Frontal cortex (tissue), 4 donors: ENCODE measurements around the gene OAF. TPM values are rescaled to one million over a fixed set of nuclear protein-coding genes. Genes with fewer than 3 reads are reported as not detected.
"Not testable (repeated sequence)": the region's sequence is repeated elsewhere in the genome, so short reads cannot be mapped to it uniquely, and the experiment has no call there.

ENCODE experiments used
- DNase-seq, 2 donors: peaks; one replicate each; pipeline ENCODE4 v3.0.0; 2012; ENCODE audit warnings: low spot score in 2 of 2
- FAIRE-seq: peaks from 2 replicates; lab custom pipeline; 2012; peaks lifted over from hg19 to GRCh38; lab: Jason Lieb, UNC
- total RNA-seq: library from RNA; depleted of rRNA; stranded (reverse); fragments of >200 nt; gene quantifications from one replicate; pipeline ENCODE4 v1.2.3, GENCODE V29; 2014
- donor health status: control.
- donor health status: control.
- donor health status: control.

Gene OAF
- total RNA-seq, 1 donor from 2014 or later, result 1.2 TPM

DNA sequence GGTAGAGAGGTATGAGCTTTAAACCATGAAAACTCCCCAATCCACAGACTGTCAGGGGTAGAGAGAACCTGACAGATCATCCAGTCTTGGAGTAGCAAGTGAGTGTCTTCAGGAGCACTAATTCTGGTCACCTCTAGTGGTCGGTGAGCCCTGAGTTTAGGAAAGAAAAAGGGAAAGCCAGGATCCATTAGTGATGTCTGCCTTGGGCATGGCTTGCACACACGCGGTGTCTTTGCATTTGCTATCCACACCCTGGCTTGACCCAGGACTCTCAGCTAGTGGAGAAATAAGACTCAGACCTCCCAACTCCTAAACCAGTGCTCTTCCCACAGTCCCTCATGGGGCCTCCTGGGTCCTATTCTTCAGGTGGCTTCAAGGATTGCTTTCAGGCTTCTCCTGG lies 48.4 kb downstream of the OAF start:
- DNase-seq (no peak), FAIRE-seq (no peak)

DNA sequence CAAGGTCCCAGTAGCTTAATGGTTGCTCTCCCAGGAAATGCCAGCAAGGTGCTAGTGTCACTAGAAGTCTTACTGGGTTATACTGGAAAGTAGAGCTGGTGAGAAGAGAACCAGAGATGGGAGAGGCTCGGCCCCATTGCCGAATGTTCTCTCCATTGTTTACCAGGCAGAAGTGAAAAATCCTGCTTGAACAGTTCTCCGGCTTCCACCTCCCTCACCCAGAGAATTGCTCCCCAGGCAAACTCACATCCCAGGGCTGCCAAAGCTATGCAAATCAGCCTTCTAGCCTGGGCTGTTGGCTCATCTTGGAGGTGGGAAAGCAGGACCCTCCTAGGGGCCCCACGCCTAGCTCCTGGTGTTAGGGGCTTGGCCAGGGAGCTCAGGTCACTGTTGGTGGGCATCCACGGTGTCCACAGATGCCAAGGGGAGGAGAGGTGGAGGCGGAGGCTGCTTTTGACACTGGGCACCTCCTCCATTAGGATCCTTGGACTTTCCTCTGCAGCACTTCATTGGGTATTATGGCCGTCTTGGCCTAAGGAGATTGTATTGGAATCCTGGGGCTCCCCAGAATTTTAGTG lies 49.2 kb downstream of the OAF start:
- FAIRE-seq (no peak), DNase-seq (no peak)

DNA sequence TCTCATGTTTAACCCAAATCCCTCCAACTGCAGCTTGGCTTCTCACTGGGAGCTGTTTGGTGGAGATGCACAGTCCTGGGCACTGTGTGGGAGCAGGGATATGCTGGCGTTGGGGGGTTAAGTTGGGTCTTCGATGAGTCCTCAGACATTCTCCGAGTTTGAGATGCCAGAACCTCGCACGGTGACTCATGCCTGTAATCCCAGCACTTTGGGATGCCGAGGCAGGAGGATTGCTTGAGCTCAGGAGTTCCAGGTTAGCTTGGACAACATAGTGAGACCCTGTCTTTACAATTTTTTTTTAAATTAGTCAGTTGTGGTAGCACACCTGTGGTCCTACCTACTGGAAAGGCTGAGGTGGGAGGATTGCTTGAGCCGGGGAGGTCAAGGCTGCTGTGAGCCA lies 49.8 kb downstream of the OAF start:
- FAIRE-seq (no peak), DNase-seq (no peak)

DNA sequence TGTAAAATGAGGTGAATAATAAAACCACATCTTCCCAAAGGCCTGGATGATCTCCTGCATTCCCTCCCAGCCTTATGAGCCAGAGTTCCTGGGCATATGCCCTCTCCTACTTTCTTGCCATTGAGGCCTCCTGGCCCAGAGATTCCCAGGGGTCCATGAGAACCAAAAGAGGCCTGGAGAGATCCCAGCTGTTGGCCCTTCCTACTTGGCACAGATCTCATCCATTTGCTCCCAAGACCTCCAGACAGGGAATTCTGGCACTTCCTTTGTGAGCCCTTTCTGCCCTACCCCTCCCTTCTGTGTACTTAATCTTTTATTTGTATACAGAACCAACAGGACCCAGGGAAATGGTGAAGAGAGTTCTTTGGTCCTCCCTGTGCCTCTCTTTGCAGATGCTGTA lies 50.5 kb downstream of the OAF start:
- DNase-seq (no peak), FAIRE-seq (no peak)

DNA sequence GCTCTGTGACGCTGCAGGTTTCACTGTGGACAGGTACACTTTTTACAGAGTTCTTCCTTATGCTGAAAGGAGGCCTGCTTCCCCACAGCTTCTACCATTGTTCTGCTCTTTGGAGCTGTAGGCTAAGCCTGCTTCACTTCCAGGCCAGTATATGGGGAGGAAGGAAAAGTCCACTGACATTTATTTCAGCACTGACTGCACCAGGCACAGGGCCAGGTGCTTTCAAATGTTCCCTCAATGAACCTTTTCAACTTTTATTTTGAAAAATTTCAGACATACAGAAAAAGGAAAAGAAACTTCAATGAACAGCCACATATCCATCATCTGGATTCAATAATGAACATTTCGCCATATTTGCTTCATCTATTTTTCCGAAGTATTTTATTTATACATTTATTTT lies 51.1 kb downstream of the OAF start:
- no peak for DNase-seq

DNA sequence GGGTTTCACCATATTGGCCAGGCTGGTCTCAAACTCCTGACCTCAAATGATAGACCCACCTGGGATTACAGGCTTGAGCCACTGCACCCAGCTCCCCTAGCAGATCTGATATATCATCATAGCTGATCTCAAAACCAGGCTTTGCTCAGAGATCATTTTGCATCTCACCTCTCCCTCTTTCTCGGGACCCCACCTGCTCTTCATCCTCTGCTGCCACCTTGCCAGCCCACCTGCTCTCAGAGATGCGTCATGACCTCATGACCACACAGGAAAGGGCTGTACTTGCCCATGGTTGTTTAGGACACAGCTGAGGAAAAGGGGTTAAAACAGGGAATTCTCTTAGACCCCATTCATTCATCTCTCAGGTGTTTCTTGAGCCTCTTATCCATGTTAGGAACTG lies 56.5 kb downstream of the OAF start:
- DNase-seq (no peak), FAIRE-seq (no peak)

More for the DNA sequence above, 51.1 kb downstream of the OAF start:
- no peak for FAIRE-seq

DNA sequence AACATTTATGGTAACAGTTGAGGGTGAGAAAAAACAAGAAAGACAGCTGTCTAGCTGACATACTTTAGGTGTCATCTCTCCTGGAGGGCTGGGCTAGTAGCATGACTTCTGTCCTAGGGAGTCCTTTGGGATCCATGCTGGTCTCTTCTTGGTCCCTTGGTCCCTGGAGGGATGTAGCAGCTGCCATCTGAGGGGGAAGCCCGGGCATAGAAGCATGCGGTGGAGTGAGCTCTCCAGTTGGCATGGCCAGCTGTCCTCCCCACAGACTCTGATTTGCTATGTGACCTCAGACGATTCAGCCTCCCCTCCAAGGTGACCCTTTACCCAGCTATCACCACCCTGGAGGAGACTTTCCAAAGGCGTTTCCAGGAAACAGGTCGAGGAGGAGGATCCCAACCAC lies 57.9 kb downstream of the OAF start:
- FAIRE-seq (no peak), DNase-seq (no peak)

DNA sequence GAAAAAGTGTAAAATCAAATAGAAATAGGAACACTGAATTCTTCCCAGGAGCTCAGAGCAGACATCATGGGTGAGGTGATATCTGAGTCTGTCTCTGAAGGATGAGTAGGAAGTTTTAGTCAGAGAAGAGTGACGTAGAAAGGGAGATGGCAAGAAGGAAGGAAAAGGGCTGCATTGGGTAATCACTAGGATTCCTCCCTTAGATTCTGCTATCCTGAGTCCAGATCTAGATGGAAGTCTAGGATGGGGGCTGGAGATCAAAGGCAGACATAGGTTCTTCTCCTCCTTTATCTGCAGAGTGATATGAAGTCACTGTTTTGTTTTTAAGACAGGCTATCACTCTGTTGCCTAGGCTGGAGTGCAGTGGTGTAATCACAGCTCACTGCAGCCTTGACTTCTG lies 59.6 kb downstream of the OAF start:
- DNase-seq (no peak), FAIRE-seq (no peak)

DNA sequence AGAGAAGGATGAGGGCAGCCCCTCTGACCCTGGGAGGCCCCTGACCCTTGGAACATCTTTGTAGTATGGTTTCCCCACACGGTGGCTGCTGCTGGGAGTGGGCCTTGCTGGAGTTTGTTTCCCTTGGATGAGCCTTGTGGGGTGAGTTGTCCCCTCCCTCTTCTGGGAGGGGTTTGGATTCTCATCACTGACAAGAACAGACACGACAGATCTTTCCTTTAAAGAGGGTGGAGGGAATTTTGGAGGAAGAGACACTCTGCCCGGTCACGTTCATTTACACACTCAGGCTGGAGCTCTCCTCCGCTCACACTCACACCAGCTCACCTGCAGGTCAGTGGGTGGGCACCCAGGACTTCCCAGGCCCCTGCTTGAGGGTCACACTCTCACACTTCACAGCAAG lies 60.8 kb downstream of the OAF start:
- DNase-seq, result no peak
- no peak for FAIRE-seq

DNA sequence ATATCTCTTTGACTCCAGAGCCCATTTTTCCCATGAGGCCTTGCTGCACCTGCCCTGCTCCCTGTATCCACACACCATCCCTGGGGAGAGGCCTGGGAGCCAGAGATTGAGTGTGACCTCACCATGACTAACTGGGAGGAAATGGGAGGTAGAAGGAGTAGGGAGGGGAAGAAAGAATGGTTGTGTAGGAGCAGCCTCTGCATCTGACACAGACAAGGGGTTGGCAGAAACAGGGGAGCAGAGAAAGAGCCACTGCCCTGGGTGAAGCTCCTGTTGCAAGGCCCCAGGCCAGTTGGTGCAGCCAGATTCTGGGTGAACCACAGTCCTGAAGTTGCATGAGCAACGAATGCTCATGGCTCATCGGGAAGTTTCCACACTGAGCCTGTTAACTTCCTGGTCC lies 61.5 kb downstream of the OAF start:
- no peak for FAIRE-seq
- no peak for DNase-seq

DNA sequence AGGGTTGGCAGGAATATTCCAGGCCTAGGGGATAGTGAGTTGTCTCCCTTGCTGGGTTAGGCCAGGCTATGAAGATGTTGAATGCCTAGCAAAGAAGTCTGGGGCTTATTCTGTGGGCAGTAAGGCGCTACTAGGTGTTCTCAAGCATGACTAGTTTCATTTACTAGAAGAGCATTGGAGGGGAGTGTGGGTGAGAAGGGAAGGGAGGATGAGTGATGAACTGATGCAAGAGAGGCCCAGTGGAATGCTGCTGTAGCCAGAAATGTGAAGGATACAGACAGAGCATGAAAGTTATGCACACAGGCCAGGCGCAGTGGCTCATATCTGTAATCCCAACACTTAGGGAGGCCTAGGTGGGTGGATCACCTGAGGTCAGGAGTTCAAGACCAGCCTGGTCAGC lies 62.6 kb downstream of the OAF start:
- FAIRE-seq (no peak), DNase-seq (no peak)

DNA sequence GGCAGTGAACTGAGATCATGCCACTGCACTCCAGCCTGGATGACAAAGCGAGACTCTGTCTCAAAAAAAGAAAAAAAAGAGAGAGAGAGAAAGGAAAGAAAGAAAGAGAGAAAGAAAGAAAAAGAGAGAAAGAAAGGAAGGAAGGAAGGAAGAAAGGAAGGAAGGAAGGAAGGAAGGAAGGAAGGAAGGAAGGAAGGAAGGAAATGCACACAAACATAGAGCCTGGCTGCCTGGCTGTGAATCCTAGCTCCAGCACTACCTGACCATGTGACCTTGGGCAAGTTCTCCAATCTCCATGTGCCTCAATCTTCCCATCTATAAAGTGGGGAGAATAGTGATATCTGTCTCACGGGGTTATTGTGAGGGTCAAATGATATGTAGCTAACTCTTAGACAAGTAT lies 63.1 kb downstream of the OAF start:
- not testable (repeated sequence) for DNase-seq, FAIRE-seq

DNA sequence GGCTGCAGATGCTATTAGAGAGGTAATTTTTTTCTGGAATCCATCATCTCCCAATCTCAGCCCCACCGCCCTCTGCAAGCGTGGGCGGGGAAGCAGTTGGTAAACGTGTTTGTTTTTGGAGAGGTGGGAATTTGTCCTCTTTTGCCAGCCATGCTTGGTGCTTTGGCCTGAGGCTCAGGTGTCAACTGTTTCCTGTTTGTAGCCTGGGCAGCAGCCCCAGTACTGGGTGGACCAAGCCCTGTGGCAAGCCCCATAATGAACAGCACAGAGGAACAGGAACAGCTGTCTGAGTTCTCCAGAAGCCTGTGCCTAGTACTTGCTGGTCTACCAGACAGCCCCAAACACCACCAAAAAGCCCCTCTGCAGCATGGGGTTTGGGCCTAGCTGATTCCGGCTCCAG lies 68.7 kb downstream of the OAF start:
- FAIRE-seq (no peak), DNase-seq (no peak)

Other genes starting within 250 kb of the OAF start
- gene TRIM29, start 72.9 kb upstream of the OAF start, total RNA-seq, result not detected
- 0.41 TPM for gene POU2F3, start 29.1 kb downstream of the OAF start, total RNA-seq
- 16.3 TPM for gene TLCD5, start 114.3 kb downstream of the OAF start, total RNA-seq
- gene ARHGEF12, start 125.4 kb downstream of the OAF start, total RNA-seq, result 202 TPM